ENCODE results near the gene CDH23.

CDH23 gene

DNA sequence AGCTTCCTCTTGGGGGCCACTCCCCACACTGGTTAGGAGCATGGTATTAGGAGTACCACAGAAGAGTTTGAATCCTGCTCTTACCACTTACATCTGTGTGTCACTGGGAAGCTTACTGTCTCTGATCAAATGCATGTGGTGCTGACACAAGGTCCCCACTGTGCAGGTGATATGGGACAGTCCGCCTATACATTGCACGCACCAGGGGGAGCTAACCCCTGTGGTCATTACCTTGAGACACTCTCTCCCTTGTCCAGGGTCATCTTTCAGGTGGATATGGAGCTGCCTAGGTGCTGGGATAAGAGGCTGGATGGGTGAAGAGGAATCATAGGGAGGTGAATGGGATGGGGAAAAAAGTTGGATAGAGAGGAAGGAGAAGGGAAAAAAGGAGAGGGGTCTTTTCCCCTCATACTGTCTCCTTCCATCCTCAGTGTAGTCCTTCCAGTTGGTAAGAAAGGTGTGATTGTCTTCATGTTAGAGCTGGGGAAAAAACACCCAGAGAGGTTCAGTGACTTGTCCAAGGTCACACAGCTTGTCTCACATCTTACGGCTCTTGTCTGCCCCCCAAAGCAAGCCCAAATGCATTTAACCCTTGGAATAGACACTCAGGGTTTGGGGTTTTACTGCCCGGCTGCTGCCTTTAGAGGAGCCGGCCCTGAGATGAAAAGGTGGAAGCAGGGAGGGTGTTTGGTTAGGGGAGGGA, 125.9 kb downstream of the CDH23 start:
- Mint-ChIP-seq H3K27ac (no peak overlapping the region), H3K4me3 (no peak overlapping the region), H3K4me1 (no peaks in the 10 kb centered on the region), H3K9me3 (no peaks in the 10 kb centered on the region), H3K27me3 (peaks cover 40% of the 10 kb centered on the region)
- ATAC-seq (no peak), DNase-seq (no peak)

DNA sequence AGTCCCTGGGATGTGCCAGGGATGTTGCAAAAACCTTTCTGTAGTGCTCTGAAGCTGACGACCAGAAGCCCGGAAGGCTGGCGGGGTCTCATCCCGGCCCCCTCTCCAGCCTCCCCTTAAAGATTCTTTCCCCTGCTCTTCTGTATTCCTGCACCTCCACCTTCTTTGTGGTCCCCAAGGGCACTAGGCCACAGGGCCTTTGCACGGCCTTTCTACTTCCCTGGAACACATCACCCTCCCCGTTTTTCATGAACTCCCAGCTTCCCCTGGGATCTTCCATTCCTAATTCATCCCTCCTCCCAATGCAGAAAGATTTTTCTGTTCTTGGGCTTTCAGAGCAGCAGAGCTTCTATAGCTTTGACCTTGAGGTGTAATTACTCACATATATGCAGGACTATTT, 127.0 kb downstream of the CDH23 start:
- no peak for ATAC-seq
- Mint-ChIP-seq H3K9me3 (no peaks in the 10 kb centered on the region), H3K27ac (no peak overlapping the region), H3K4me3 (no peak overlapping the region), H3K27me3 (peaks cover 40% of the 10 kb centered on the region), H3K4me1 (no peaks in the 10 kb centered on the region)
- DNase-seq: no peak

DNA sequence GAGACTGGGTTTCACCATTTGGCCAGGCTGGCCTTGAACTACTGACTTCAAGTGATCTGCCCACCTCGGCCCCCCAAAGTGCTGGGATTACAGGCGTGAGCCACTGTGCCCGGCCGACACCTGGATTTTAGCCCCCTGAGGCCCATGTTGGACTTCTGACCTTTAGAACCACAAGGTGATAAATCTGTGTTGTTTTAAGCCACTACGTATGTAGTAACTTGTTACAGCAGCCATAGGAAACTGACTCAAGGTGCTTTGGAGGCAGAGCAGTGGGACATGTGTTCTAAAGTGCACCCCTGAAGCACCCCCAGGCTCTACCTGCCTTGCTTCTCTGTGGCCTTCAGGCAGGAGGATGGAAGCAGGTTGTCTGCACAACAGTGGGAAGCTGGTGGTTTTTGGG, 128.4 kb downstream of the CDH23 start:
- peaks cover 40% of the 10 kb centered on the region for H3K27me3 Mint-ChIP-seq
- H3K9me3 Mint-ChIP-seq: no peaks in the 10 kb centered on the region
- H3K27ac Mint-ChIP-seq: no peak overlapping the region
- no peak overlapping the region for H3K4me3 Mint-ChIP-seq
- H3K4me1 Mint-ChIP-seq: no peaks in the 10 kb centered on the region
- DNase-seq (no peak), ATAC-seq (no peak)

DNA sequence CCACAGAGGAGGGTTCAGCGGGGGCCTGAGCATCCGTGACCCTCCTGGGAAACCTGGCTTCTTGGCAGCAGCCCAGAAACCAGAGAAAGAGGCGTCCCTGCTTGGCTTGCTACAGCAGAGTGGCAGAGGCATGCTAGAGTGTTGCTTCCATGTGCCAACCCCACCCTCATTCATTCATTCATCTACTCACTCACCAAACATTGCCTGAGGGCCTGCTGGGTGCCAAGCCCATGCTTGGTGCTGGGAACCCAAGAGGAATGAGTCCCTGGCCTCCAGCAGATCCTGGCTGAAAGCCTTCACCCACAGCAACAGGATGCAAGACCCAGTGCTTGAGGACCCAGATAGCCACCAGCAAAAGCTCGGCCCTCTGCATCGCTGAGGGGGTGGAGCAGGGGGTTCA, 129.0 kb downstream of the CDH23 start:
- DNase-seq (no peak), ATAC-seq (no peak)
- no peaks in the 10 kb centered on the region for H3K9me3 Mint-ChIP-seq
- no peak overlapping the region for H3K27ac Mint-ChIP-seq
- peaks cover 40% of the 10 kb centered on the region for H3K27me3 Mint-ChIP-seq
- no peak overlapping the region for H3K4me3 Mint-ChIP-seq
- no peaks in the 10 kb centered on the region for H3K4me1 Mint-ChIP-seq

DNA sequence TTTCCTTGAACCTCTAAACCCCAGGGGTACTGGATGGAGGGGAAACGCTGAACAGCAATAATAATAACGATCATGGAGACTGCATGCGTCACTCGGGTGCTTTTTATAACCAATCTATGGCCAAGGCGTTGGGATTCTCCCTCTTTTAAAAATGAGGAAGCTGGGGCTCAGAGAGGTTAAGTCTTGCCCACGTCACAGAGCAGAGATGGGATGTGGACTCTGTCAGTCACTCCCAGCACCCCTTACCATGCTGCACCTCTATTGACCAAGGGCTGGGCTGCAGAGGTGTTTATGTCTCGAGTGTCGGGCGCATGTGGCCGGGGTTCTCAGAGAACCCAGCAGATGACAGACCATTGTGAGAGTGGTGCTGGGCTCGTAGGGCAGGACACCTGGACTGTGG, 129.9 kb downstream of the CDH23 start:
- Mint-ChIP-seq H3K4me3 (no peak overlapping the region), H3K27ac (no peak overlapping the region), H3K9me3 (peaks cover 0 to 2% of the 10 kb centered on the region in 2 donors), H3K4me1 (peaks cover 7% of the 10 kb centered on the region), H3K27me3 (peaks cover 34% of the 10 kb centered on the region)
- ATAC-seq (no peak), DNase-seq (no peak)

DNA sequence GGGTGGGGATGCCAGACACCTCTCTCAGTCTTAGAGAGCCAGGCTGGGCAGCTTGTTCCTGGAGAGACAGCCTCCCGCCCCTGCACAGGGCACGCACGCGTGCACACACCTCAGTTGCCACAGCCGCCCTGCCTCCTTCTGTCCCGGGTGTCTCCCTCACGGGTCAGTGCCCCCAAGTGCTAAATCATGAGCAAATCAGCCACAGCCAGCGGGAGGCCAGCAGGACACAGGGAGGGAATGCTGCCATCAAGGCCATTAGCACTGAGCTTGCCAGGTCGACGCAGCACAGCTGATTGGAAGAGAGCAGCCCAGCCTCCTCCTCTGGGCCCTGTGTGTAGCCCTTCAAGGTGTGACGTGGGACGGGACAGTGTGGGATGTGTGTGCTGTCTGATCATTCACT, 130.4 kb downstream of the CDH23 start:
- peaks cover 12% of the 10 kb centered on the region for H3K4me1 Mint-ChIP-seq
- DNase-seq (no peak), ATAC-seq (no peak)
- peaks cover 29% of the 10 kb centered on the region for H3K27me3 Mint-ChIP-seq
- H3K9me3 Mint-ChIP-seq: peaks cover 0 to 5% of the 10 kb centered on the region in 2 donors
- H3K4me3 Mint-ChIP-seq: no peak overlapping the region
- peak overlapping the region in 1 of 2 donors; percentile 63 for H3K27ac Mint-ChIP-seq

DNA sequence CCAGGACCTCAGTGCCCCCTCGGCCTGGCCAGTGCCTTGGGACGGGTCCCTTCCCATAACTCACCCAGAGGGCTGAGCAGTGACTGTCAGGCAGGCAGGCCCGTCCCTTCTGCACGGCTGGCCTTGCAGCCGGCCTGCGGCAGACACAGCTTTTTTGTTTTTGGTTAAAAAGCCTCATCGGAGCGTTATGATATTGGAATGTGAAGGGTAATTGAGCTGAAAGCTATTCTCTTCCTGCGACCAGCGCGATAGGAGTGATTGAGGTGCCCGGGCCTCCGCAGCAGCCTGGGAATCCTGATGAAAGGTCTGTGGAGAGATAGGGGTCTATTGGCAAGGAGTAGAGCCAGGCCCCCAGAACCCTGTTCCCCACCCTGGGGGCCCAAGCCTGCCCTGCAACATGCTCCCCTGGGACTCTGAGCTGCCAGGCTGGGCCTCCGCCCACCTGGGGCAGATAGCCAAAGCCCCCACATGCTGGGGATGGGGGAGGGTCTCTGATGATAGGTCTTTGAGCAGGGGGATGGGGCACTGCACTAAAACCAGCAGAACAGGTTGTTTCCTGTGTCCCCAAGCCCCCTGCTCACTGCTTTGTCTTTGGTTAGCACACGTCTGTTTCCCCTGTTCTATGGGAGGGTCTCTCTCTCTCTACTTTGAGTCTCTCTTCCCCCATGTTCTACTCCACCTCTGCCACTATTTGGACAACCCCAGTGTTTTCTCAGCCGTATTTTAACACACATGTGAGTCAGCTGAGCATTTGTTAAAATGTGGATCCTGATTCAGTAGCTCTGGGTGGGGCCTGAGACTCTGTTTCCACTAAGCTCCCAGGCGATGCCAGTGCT, 131.9 kb downstream of the CDH23 start:
- peaks cover 14% of the 10 kb centered on the region for H3K27me3 Mint-ChIP-seq
- peak overlapping the region; percentile 40 to 44 for H3K27ac Mint-ChIP-seq
- H3K4me3 Mint-ChIP-seq: no peak overlapping the region
- ATAC-seq (no peak), DNase-seq (no peak)
- H3K9me3 Mint-ChIP-seq: peaks cover 0 to 5% of the 10 kb centered on the region in 2 donors
- H3K4me1 Mint-ChIP-seq: peaks cover 20% of the 10 kb centered on the region

DNA sequence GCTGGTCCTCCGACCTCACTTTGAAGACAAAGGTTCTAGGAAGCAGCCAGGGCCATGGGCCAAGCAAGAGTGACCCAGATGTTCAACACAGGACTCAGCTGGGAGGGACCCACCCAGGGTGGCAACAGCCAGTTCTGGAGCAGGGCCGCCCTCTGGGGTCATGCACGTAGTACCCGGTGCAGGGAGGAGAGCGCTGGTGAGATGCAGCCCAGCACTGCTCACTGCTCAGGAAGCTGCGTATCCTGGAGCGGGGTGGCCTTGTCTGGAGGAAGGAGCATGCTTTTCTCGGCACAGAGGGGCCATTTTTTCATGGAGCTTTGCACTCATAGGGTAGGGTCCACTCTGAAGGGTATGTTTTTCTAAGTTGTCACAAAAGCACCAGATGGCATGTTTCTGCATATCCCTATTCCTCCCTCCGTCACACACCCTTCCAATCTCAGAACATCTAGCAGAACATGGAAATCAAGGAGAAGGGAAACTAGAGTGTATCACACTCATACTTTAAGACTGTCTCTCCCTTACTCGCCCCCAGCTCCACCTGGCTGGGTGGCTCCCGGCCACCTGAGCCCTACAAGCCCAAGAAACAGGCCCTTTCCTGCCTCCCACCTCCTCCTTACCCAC, 132.6 kb downstream of the CDH23 start:
- no peak overlapping the region for H3K27ac Mint-ChIP-seq

DNA sequence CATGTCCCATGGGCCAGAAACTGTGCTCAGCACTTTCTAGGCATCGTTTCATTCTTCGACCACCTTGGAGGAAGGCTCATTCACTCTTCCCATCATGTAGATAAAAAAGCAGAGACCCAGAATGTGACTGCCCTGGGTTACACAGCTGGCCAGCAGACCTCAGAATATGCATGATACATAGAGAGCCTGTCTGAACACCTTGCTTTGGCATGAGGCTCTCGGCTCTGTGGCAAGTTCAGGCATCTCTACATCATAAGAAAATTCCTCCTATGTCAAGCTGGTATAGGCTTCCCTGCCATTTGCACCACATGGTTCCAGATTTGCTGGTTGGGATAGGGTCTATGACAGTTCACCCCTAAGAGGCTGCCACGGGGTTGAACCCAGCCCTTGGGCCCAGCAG, 134.1 kb downstream of the CDH23 start:
- no peak overlapping the region for H3K4me3 Mint-ChIP-seq
- no peaks in the 10 kb centered on the region for H3K27me3 Mint-ChIP-seq
- no peak for DNase-seq
- no peak for ATAC-seq
- H3K27ac Mint-ChIP-seq: peak overlapping the region in 1 of 2 donors; percentile 86
- peaks cover 0 to 5% of the 10 kb centered on the region in 2 donors for H3K9me3 Mint-ChIP-seq
- H3K4me1 Mint-ChIP-seq: peaks cover 22% of the 10 kb centered on the region

More for the DNA sequence above, 132.6 kb downstream of the CDH23 start:
- Mint-ChIP-seq H3K4me1 (peaks cover 20% of the 10 kb centered on the region), H3K9me3 (peaks cover 0 to 5% of the 10 kb centered on the region in 2 donors), H3K4me3 (no peak overlapping the region), H3K27me3 (peaks cover 7% of the 10 kb centered on the region)
- ATAC-seq (no peak), DNase-seq (no peak)

DNA sequence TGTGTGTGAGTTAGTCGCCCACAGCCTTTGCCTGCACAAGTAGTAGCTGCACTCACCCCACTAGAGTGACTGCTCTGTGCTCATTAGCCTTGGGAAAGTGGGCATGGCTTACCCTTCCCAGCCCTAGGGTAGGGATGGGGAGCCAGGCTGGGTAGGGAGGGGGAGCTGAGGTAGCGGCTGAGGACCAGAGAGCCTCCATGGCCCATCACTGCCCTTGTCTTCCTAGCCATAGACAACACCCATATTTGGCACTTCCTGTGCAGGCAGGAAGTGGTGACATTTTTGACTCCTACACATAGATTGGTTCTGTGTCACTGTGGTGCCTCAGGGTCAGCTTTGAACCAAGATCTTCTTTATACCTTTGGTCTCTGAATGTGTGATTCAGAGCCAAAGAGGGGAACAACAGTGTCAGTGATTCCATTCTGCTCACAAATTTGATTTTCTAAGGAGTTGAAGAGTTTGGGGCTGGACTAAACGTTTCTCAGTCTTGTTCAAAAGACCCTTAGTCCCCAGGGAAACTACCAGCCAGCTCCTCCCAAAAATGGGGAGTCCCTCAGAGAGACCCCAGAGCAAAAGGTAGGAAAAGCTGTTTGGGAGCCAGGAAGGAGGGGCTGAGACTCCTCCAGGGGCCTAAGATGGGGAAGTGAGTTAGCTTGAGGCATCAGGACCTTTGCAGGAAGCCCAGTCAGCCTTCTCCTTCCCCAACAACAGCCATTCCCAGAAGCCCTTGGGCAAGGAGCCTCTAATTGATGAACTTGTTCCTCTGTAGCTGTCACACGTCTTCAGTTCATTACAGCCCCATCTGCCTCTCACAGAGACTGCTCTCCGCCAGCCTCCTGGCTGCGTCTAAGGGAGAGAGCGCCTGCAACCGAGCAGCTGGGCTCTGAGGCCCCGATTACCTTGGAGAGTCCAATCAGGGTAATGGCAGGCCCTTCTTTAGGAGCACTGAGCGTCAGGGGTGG, 135.0 kb downstream of the CDH23 start:
- Mint-ChIP-seq H3K27me3 (no peaks in the 10 kb centered on the region), H3K4me3 (peak overlapping the region; percentile 34 to 54), H3K4me1 (peaks cover 30% of the 10 kb centered on the region), H3K27ac (peak overlapping the region; percentile 86 to 95), H3K9me3 (peaks cover 0 to 5% of the 10 kb centered on the region in 2 donors)
- ATAC-seq: peak; percentile 98
- peak; percentile 52 to 65 for DNase-seq

DNA sequence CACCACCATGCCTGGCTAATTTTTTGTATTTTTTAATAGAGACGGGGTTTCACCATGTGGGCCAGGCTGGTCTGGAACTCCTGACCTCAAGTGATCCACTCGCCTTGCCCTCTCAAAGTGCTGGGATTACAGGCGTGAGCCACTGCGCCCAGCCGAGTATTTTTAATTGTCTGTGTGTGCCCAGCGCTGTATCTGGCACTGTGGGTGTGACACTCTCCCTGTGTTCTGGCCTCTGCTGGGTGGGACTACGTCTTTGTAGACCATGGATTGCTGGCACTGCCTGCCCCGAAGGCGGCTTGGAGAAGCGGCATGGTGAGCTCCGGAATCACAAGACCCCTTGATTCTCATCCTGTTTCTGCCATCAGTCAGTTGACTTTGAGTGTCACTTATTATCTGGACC, 136.2 kb downstream of the CDH23 start:
- peak overlapping the region in 1 of 2 donors; percentile 52 for H3K27ac Mint-ChIP-seq

DNA sequence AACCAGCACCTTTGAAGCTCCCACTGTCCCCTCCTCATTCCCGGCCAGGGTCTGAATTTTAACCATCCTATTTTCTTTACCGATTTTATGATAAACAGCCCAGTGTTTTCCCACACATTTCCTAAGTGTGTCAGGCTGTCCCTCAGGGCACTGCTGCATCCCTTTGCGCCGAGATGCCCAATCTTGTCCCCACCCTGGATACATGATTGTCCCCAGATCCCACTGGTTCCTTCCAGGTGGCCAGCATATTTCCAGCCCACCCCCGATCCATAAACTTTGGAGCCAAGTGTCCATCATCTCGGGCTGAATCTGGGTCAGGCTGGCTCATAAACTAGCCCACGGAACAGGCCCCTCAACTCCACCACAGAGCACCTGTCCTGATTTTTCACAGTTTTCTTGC, 137.2 kb downstream of the CDH23 start:
- ATAC-seq: no peak
- Mint-ChIP-seq H3K27me3 (no peaks in the 10 kb centered on the region), H3K27ac (no peak overlapping the region), H3K4me3 (no peak overlapping the region), H3K4me1 (peaks cover 30% of the 10 kb centered on the region), H3K9me3 (peaks cover 0 to 5% of the 10 kb centered on the region in 2 donors)
- no peak for DNase-seq

More for the DNA sequence above, 136.2 kb downstream of the CDH23 start:
- DNase-seq (no peak), ATAC-seq (no peak)
- no peaks in the 10 kb centered on the region for H3K27me3 Mint-ChIP-seq
- H3K4me3 Mint-ChIP-seq: no peak overlapping the region
- peaks cover 0 to 5% of the 10 kb centered on the region in 2 donors for H3K9me3 Mint-ChIP-seq
- peaks cover 30% of the 10 kb centered on the region for H3K4me1 Mint-ChIP-seq

DNA sequence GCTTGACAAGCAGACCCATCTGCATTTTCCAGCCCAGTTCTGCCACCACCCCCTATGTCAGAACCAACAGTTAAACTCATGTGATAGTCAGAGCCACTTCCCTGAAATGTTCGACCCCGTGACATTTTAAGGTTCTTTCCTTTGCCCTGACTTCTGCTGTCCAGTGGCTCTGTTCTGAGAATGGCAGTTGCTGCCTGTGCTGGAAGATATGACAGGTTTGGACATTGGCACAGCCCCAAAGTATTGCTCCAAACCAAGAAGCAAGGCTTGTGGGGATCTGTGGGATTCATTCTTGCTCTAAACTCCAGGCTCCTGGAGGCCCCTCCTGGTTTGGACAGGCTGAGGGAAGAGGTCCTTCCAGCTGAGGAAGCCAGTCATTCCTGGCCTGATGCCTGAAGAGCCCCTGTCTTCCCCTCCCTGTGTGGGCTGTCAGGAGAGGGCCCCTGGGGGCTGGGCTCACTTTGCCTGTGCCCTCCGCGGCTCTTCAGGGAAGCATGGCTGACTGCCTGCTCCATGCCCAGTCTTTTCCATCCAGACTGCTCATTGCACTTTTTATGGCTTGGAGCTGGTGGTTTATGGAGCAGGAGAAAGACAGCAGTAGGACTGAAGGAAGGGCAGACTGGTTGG, 138.0 kb downstream of the CDH23 start:
- DNase-seq (no peak), ATAC-seq (no peak)
- Mint-ChIP-seq H3K4me3 (no peak overlapping the region), H3K9me3 (peaks cover 0 to 5% of the 10 kb centered on the region in 2 donors), H3K27me3 (no peaks in the 10 kb centered on the region), H3K27ac (peak overlapping the region in 1 of 2 donors; percentile 21), H3K4me1 (peaks cover 30% of the 10 kb centered on the region)

DNA sequence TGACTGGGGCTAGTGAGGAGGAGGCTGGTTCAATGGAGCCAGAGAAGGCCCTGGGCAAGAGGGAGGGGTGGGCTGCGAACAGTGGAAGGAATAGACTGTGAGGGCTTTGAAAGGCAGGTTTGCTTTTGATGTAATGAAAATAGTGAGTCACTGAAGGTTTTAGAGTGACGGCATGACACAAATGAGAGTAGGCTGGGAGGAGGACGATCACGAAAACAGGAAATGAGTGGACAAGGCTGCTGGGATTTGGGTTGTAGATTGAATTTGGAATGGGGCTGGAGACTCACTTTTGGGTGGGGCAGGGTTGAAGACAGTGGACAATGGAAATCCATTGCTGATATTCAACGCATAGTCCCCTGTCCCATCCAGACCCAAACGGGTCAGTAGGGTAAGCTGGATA, 139.6 kb downstream of the CDH23 start:
- Mint-ChIP-seq H3K4me1 (peaks cover 27% of the 10 kb centered on the region), H3K27ac (peak overlapping the region in 1 of 2 donors; percentile 3), H3K9me3 (peaks cover 0 to 5% of the 10 kb centered on the region in 2 donors), H3K4me3 (no peak overlapping the region), H3K27me3 (no peaks in the 10 kb centered on the region)
- DNase-seq (no peak), ATAC-seq (no peak)

Data from stimulated activated naive CD8-positive, alpha-beta T cell treated with anti-CD3 and anti-CD28 coated beads, Interleukin-15, amount 100 ng/mL, for 72 hours (primary cell).